ENCODE measurements around the gene F2RL3. TPM values are rescaled to one million over a fixed set of nuclear protein-coding genes. Genes with fewer than 3 reads are reported as not detected.

The F2RL3 gene
- polyA plus RNA-seq, 1 donor from 2014 or later, result not detected

DNA sequence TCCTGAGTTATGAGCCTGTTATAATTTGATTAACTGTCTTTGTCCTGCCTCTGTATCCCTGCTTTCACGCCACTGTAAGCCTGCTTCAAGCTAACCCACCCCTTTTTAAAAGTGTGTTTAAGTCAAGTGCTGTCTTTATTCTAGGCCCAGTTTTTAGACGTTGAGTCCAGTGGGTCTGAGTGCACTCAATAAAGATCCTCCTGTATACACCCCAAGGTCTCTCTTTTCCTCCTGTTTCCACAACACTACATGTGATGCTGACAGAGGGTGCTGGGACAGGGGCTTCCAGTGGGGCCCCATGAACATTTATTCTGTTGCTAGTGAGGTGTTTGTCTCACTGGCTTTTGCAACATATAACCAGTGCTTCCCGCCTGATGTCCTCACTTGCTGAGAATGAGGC is 6.7 kb upstream of the F2RL3 start:
- H4K20me1 ChIP-seq (ENCODE audit: insufficient read depth), result no peaks in the 10 kb centered on the region
- H3K9me3 ChIP-seq (ENCODE audit: low read length), result peaks cover 5% of the 10 kb centered on the region
- no peaks in the 10 kb centered on the region for H3K36me3 ChIP-seq (ENCODE audit: insufficient read depth, low read length)
- H3K27ac ChIP-seq (ENCODE audit: low read length), result no peak overlapping the region
- H3K4me2 ChIP-seq (ENCODE audit: low read length), result no peak overlapping the region
- H3K4me3 ChIP-seq (ENCODE audit: low read length), result no peak overlapping the region
- H3F3A ChIP-seq (ENCODE audit: insufficient read depth, low read length, poor library complexity, severe bottlenecking), result no peaks in the 10 kb centered on the region
- H3K9ac ChIP-seq (ENCODE audit: low read length), result no peak overlapping the region
- H2AFZ ChIP-seq (ENCODE audit: low read depth, low read length), result no peak overlapping the region
- TF ChIP-seq MXI1 (conservative IDR thresholded peaks at IDR 0.05; ENCODE audit: poor library complexity, severe bottlenecking) (no peak), EP300 (conservative IDR thresholded peaks at IDR 0.05; ENCODE audit: poor library complexity, severe bottlenecking) (no peak), TAF1 (IDR thresholded peaks at IDR 0.05; ENCODE audit: low read depth) (no peak), RAD21 (conservative IDR thresholded peaks at IDR 0.05) (no peak), POLR2AphosphoS5 (IDR thresholded peaks at IDR 0.05) (no peak)
- TF ChIP-seq, protein P1, sequence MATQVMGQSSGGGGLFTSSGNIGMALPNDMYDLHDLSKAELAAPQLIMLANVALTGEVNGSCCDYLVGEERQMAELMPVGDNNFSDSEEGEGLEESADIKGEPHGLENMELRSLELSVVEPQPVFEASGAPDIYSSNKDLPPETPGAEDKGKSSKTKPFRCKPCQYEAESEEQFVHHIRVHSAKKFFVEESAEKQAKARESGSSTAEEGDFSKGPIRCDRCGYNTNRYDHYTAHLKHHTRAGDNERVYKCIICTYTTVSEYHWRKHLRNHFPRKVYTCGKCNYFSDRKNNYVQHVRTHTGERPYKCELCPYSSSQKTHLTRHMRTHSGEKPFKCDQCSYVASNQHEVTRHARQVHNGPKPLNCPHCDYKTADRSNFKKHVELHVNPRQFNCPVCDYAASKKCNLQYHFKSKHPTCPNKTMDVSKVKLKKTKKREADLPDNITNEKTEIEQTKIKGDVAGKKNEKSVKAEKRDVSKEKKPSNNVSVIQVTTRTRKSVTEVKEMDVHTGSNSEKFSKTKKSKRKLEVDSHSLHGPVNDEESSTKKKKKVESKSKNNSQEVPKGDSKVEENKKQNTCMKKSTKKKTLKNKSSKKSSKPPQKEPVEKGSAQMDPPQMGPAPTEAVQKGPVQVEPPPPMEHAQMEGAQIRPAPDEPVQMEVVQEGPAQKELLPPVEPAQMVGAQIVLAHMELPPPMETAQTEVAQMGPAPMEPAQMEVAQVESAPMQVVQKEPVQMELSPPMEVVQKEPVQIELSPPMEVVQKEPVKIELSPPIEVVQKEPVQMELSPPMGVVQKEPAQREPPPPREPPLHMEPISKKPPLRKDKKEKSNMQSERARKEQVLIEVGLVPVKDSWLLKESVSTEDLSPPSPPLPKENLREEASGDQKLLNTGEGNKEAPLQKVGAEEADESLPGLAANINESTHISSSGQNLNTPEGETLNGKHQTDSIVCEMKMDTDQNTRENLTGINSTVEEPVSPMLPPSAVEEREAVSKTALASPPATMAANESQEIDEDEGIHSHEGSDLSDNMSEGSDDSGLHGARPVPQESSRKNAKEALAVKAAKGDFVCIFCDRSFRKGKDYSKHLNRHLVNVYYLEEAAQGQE (IDR thresholded peaks at IDR 0.05; ENCODE audit: borderline replicate concordance), result no peak
- TF ChIP-seq, protein P2, sequence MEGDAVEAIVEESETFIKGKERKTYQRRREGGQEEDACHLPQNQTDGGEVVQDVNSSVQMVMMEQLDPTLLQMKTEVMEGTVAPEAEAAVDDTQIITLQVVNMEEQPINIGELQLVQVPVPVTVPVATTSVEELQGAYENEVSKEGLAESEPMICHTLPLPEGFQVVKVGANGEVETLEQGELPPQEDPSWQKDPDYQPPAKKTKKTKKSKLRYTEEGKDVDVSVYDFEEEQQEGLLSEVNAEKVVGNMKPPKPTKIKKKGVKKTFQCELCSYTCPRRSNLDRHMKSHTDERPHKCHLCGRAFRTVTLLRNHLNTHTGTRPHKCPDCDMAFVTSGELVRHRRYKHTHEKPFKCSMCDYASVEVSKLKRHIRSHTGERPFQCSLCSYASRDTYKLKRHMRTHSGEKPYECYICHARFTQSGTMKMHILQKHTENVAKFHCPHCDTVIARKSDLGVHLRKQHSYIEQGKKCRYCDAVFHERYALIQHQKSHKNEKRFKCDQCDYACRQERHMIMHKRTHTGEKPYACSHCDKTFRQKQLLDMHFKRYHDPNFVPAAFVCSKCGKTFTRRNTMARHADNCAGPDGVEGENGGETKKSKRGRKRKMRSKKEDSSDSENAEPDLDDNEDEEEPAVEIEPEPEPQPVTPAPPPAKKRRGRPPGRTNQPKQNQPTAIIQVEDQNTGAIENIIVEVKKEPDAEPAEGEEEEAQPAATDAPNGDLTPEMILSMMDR (IDR thresholded peaks at IDR 0.05; ENCODE audit: poor library complexity, severe bottlenecking), result no peak
- H3K79me2 ChIP-seq (replicated peaks; ENCODE audit: insufficient read depth, low read length), result no peaks in the 10 kb centered on the region
- H3K27me3 ChIP-seq (ENCODE audit: insufficient read depth, low read depth, low read length), result no peaks in the 10 kb centered on the region
- no peaks in the 10 kb centered on the region for H3K9me2 ChIP-seq (ENCODE audit: insufficient read depth, low read length)

DNA sequence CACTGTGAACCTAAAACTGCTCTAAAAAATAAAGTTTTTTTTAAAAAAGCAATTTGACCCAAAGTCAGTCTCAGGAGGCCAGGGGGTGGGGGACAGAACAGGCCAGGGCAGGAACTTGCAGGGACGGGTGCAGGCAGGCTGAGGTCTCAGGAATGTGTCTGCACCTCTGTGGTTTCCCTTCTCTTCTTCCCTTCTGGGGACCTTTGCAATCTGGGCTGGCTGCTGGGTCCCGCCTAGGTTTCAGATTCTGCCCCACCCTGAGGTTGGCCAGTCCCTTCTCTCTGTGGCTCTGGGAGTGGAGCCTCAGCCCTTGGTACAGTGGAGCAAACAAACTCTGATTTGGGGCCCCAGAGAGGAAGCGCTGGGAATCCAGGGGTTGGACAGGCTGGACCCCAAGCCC is 5.3 kb upstream of the F2RL3 start:
- H3K4me3 ChIP-seq (ENCODE audit: low read length), result no peak overlapping the region
- H3K9me3 ChIP-seq (ENCODE audit: low read length), result peaks cover 5% of the 10 kb centered on the region
- no peak overlapping the region for H2AFZ ChIP-seq (ENCODE audit: low read depth, low read length)
- H3K79me2 ChIP-seq (replicated peaks; ENCODE audit: insufficient read depth, low read length), result no peaks in the 10 kb centered on the region
- TF ChIP-seq POLR2AphosphoS5 (IDR thresholded peaks at IDR 0.05) (no peak), RAD21 (conservative IDR thresholded peaks at IDR 0.05) (no peak), TAF1 (IDR thresholded peaks at IDR 0.05; ENCODE audit: low read depth) (no peak)
- H3K9me2 ChIP-seq (ENCODE audit: insufficient read depth, low read length), result no peaks in the 10 kb centered on the region
- no peak overlapping the region for H3K9ac ChIP-seq (ENCODE audit: low read length)
- no peaks in the 10 kb centered on the region for H3K36me3 ChIP-seq (ENCODE audit: insufficient read depth, low read length)
- H3K27ac ChIP-seq (ENCODE audit: low read length), result no peak overlapping the region
- no peaks in the 10 kb centered on the region for H3K27me3 ChIP-seq (ENCODE audit: insufficient read depth, low read depth, low read length)
- H4K20me1 ChIP-seq (ENCODE audit: insufficient read depth), result no peaks in the 10 kb centered on the region
- H3F3A ChIP-seq (ENCODE audit: insufficient read depth, low read length, poor library complexity, severe bottlenecking), result no peaks in the 10 kb centered on the region
- H3K4me2 ChIP-seq (ENCODE audit: low read length), result no peak overlapping the region

DNA sequence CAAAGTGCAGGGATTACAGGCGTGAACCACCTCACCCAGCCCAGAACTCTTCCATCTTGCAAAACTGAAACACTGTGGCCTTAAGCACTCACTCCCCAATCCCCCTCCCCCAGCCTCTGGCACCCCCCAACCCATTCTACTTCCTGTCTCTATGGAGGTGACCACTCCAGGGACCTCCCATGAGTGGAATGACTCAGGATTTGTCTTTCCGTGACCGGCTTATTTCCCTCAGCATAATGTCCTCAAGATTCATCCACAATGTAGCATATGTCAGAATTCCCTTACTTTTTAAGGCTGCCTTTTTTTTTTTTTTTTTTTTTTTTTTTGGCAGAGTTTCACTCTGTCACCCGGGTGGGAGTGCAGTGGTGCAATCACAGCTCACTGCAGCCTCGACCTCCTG is 3.6 kb upstream of the F2RL3 start:
- Histone ChIP-seq H3F3A (ENCODE audit: insufficient read depth, low read length, poor library complexity, severe bottlenecking) (no peaks in the 10 kb centered on the region), H2AFZ (ENCODE audit: low read depth, low read length) (no peak overlapping the region), H3K9me3 (ENCODE audit: low read length) (peaks cover 5% of the 10 kb centered on the region), H3K9ac (ENCODE audit: low read length) (no peak overlapping the region), H3K4me3 (ENCODE audit: low read length) (no peak overlapping the region), H3K4me2 (ENCODE audit: low read length) (no peak overlapping the region), H3K9me2 (ENCODE audit: insufficient read depth, low read length) (no peaks in the 10 kb centered on the region), H3K79me2 (replicated peaks; ENCODE audit: insufficient read depth, low read length) (no peaks in the 10 kb centered on the region), H3K27me3 (ENCODE audit: insufficient read depth, low read depth, low read length) (no peaks in the 10 kb centered on the region), H4K20me1 (ENCODE audit: insufficient read depth) (no peaks in the 10 kb centered on the region), H3K36me3 (ENCODE audit: insufficient read depth, low read length) (no peaks in the 10 kb centered on the region), H3K27ac (ENCODE audit: low read length) (no peak overlapping the region)
- TF ChIP-seq, protein P2 (IDR thresholded peaks at IDR 0.05; ENCODE audit: poor library complexity, severe bottlenecking), result no peak
- no peak for TF ChIP-seq POLR2AphosphoS5 (IDR thresholded peaks at IDR 0.05)
- TF ChIP-seq, protein P1 (IDR thresholded peaks at IDR 0.05; ENCODE audit: borderline replicate concordance), result no peak
- no peak for TF ChIP-seq EP300 (conservative IDR thresholded peaks at IDR 0.05; ENCODE audit: poor library complexity, severe bottlenecking)
